ENCODE measurements around the gene MTG2. TPM values are rescaled to one million over a fixed set of nuclear protein-coding genes. Genes with fewer than 3 reads are reported as not detected.

The MTG2 gene
- polyA plus RNA-seq, 1 of the 3 experiments (the other 2 are of a cell fraction), result 42.9 TPM

- POLR2A ChIA-PET, result interaction anchor here (1.2 kb wide), 1 partner anchor 26 kb away, joined by 4 read pairs; no protein-coding TSS in a partner anchor
- Histone ChIP-seq H3K27me3 (ENCODE audit: insufficient read depth) (no peaks in the 10 kb centered on the region), H3K4me1 (ENCODE audit: control insufficient read depth in 1 of 2, insufficient read depth in 2 of 2, low read depth in 1 of 2, low read length in 1 of 2) (no peaks in the 10 kb centered on the region; a peak in 1 of 4 replicates), H3K4me2 (no peak overlapping the region), H3F3A (replicated peaks; ENCODE audit: insufficient read depth) (no peaks in the 10 kb centered on the region), H3K9me3 (no peaks in the 10 kb centered on the region), H2AFZ (ENCODE audit: low read depth) (no peak overlapping the region), H3K79me2 (ENCODE audit: insufficient read depth) (peaks cover 93% of the 10 kb centered on the region), H3K9me2 (no peaks in the 10 kb centered on the region), H3K9ac (no peak overlapping the region), H4K20me1 (ENCODE audit: insufficient read depth) (peaks cover 86% of the 10 kb centered on the region), H3K36me3 (replicated peaks in 1 of 2; ENCODE audit: control insufficient read depth in 1 of 2, insufficient read depth in 2 of 2, low read length in 1 of 2) (peaks cover 13 to 14% of the 10 kb centered on the region in 2 experiments), H3K4me3 (ENCODE audit: low read depth in 2 of 2, low read length in 1 of 2) (no peak overlapping the region), H3K27ac (ENCODE audit: low read depth in 2 of 2, low read length in 1 of 2) (no peak overlapping the region)
- TF ChIP-seq JUND (IDR thresholded peaks at IDR 0.05), result no peak
- TF ChIP-seq POLR2AphosphoS5 (IDR thresholded peaks at IDR 0.05; ENCODE audit: low read depth, low read length), result no peak
- TF ChIP-seq ELF1 (IDR thresholded peaks at IDR 0.05), result no peak
- TF ChIP-seq FOXJ3 (CRISPR knock-in tag; IDR thresholded peaks at IDR 0.05), result no peak
- no peak for TF ChIP-seq EZH2phosphoT487 (IDR thresholded peaks at IDR 0.05; ENCODE audit: borderline replicate concordance, low read depth)
- TF ChIP-seq YY1 (IDR thresholded peaks at IDR 0.05; ENCODE audit: low read depth), result no peak
- TF ChIP-seq TEAD4 (IDR thresholded peaks at IDR 0.05; ENCODE audit: borderline replicate concordance, insufficient read depth), result no peak
- no peak for TF ChIP-seq MXI1 (IDR thresholded peaks at IDR 0.05; ENCODE audit: low read depth, low read length)
- TF ChIP-seq FOSL2 (IDR thresholded peaks at IDR 0.05; ENCODE audit: borderline replicate concordance, low read depth), result no peak
- TF ChIP-seq RFX5 (IDR thresholded peaks at IDR 0.05; ENCODE audit: low read length), result no peak
- no peak for TF ChIP-seq NRF1 (IDR thresholded peaks at IDR 0.05; ENCODE audit: low read depth, low read length)
- no peak for TF ChIP-seq GATA2 (CRISPR knock-in tag; IDR thresholded peaks at IDR 0.05)
- no peak for TF ChIP-seq RAD21 (IDR thresholded peaks at IDR 0.05; ENCODE audit: low read length)
- TF ChIP-seq MEF2A (IDR thresholded peaks at IDR 0.05; ENCODE audit: borderline replicate concordance, low read depth), result no peak
- TF ChIP-seq, protein P1, sequence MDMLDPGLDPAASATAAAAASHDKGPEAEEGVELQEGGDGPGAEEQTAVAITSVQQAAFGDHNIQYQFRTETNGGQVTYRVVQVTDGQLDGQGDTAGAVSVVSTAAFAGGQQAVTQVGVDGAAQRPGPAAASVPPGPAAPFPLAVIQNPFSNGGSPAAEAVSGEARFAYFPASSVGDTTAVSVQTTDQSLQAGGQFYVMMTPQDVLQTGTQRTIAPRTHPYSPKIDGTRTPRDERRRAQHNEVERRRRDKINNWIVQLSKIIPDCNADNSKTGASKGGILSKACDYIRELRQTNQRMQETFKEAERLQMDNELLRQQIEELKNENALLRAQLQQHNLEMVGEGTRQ (IDR thresholded peaks at IDR 0.05; ENCODE audit: borderline replicate concordance, low read depth, low read length), result no peak
- TF ChIP-seq RCOR1 (IDR thresholded peaks at IDR 0.05; ENCODE audit: low read length), result no peak
- TF ChIP-seq EP300 (IDR thresholded peaks at IDR 0.05; ENCODE audit: borderline replicate concordance in 1 of 2, low read depth in 1 of 2, low read length in 1 of 2), result no peak
- TF ChIP-seq TAF1 (IDR thresholded peaks at IDR 0.05; ENCODE audit: borderline replicate concordance, low read depth, low read length), result no peak
- TF ChIP-seq SIN3A (IDR thresholded peaks at IDR 0.05; ENCODE audit: borderline replicate concordance, low read depth, low read length), result no peak
- WGBS (ENCODE audit: low lambda C conversion rate), result 100% methylated on average over 8 of the region's 11 CpGs
- no peak for DNase-seq
- CTCF ChIA-PET, result interaction anchor here (0.6 to 1.4 kb wide), 5 partner anchors 9 to 141 kb away, joined by 3 to 5 read pairs (median 5); no protein-coding TSS in a partner anchor
Observed at GRCh38 chr20:62151225-62151624, 31.6 kb upstream of the MTG2 start.
